Measurements from ENCODE around the gene FRK.

DNA sequence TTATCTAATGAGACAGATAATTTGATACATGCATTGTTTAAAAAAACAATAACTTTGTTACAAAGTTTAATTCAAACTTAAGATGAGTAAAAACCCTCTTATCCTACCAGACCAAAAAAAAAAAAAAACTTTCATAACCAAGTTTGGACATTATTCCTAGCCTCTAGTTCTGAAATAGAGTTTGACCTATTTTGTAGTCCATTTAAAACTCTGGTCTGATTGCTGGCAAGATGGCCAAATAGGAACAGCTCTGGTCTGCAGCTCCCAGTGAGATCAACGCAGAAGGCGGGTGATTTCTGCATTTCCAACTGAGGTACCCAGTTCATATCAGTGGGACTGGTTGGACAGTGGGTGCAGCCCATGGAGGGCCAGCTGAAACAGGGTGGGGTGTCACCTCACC, 125.9 kb downstream of the FRK start:
- TF ChIP-seq, protein P1, sequence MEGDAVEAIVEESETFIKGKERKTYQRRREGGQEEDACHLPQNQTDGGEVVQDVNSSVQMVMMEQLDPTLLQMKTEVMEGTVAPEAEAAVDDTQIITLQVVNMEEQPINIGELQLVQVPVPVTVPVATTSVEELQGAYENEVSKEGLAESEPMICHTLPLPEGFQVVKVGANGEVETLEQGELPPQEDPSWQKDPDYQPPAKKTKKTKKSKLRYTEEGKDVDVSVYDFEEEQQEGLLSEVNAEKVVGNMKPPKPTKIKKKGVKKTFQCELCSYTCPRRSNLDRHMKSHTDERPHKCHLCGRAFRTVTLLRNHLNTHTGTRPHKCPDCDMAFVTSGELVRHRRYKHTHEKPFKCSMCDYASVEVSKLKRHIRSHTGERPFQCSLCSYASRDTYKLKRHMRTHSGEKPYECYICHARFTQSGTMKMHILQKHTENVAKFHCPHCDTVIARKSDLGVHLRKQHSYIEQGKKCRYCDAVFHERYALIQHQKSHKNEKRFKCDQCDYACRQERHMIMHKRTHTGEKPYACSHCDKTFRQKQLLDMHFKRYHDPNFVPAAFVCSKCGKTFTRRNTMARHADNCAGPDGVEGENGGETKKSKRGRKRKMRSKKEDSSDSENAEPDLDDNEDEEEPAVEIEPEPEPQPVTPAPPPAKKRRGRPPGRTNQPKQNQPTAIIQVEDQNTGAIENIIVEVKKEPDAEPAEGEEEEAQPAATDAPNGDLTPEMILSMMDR (IDR thresholded peaks at IDR 0.05), result no peak
- no peak for TF ChIP-seq POLR2A (IDR thresholded peaks at IDR 0.05)

Measured in lower leg skin (tissue), 3 donors.